Measurements from ENCODE around the gene CCDC106. TPM values are rescaled to one million over a fixed set of nuclear protein-coding genes. Genes with fewer than 3 reads are reported as not detected.

The CCDC106 gene
- total RNA-seq, 2 donors from 2014 or later = 2.6 to 4.8 TPM

- peaks cover 29% of the 10 kb centered on the region for H3K4me1 ChIP-seq
- no peak for DNase-seq
- intact Hi-C loops (cut with DNase I) = no loop called here
- no peaks in the 10 kb centered on the region for H3K36me3 ChIP-seq
- H3K4me3 ChIP-seq = peak overlapping the region; percentile 6
- H3K27ac ChIP-seq = peak overlapping the region; percentile 66
- no peaks in the 10 kb centered on the region for H3K27me3 ChIP-seq
- peak overlapping the region in 1 of 2 donors; percentile 99 for H3K9ac ChIP-seq (ENCODE audit: low read depth in 2 of 2, low read length in 2 of 2)
- no peaks in the 10 kb centered on the region for H3K9me3 ChIP-seq
- TF ChIP-seq, protein P1, sequence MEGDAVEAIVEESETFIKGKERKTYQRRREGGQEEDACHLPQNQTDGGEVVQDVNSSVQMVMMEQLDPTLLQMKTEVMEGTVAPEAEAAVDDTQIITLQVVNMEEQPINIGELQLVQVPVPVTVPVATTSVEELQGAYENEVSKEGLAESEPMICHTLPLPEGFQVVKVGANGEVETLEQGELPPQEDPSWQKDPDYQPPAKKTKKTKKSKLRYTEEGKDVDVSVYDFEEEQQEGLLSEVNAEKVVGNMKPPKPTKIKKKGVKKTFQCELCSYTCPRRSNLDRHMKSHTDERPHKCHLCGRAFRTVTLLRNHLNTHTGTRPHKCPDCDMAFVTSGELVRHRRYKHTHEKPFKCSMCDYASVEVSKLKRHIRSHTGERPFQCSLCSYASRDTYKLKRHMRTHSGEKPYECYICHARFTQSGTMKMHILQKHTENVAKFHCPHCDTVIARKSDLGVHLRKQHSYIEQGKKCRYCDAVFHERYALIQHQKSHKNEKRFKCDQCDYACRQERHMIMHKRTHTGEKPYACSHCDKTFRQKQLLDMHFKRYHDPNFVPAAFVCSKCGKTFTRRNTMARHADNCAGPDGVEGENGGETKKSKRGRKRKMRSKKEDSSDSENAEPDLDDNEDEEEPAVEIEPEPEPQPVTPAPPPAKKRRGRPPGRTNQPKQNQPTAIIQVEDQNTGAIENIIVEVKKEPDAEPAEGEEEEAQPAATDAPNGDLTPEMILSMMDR (IDR thresholded peaks at IDR 0.05) = no peak
Observed at GRCh38 chr19:55677572-55678028, 29.6 kb downstream of the CCDC106 start.

DNA sequence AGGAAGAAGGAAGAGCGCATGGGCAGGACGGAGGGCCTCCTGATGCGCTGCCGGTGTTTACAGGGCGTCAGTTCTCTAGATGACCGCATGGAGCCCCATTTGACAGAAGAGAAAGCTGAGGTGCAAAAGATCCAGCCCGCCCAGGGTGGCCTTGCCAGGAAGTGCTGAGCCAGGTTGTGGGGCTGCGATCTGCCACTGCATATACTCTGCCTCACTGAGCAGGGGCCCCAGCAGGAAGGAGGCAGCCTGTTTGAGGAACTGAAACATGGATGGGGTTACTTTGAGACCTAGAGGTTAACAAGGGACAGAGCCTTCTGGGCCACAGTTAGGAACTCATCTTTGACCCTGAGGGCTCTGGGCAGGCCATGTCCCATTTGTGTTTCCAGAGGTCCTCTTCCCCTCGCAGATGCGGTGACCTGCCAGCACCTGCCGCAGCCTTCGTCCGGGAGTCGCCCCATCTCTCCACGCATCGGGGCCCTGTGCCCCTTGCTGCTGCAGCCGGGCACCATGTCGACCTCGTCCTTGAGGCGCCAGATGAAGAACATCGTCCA, 30.2 kb downstream of the CCDC106 start:
- peaks cover 29% of the 10 kb centered on the region for H3K4me1 ChIP-seq
- DNase-seq = no peak
- no peaks in the 10 kb centered on the region for H3K36me3 ChIP-seq
- no peaks in the 10 kb centered on the region for H3K9me3 ChIP-seq
- H3K27me3 ChIP-seq = no peaks in the 10 kb centered on the region
- H3K9ac ChIP-seq (ENCODE audit: low read depth in 2 of 2, low read length in 2 of 2) = peak overlapping the region in 1 of 2 donors; percentile 99
- H3K27ac ChIP-seq = peak overlapping the region; percentile 66
- H3K4me3 ChIP-seq = no peak overlapping the region
- TF ChIP-seq, protein P1 (IDR thresholded peaks at IDR 0.05) = no peak
- intact Hi-C loops (cut with DNase I) = no loop called here

GRCh38 chr19:55679343-55680257, 31.6 kb downstream of the CCDC106 start:
- Histone ChIP-seq H3K27ac (no peak overlapping the region), H3K4me1 (peaks cover 31% of the 10 kb centered on the region), H3K27me3 (no peaks in the 10 kb centered on the region), H3K9me3 (no peaks in the 10 kb centered on the region), H3K36me3 (no peaks in the 10 kb centered on the region), H3K9ac (ENCODE audit: low read depth in 2 of 2, low read length in 2 of 2) (no peak overlapping the region), H3K4me3 (no peak overlapping the region)
- no peak for DNase-seq
- TF ChIP-seq, protein P1 (IDR thresholded peaks at IDR 0.05) = no peak
- intact Hi-C loops (cut with DNase I) = no loop called here

DNA sequence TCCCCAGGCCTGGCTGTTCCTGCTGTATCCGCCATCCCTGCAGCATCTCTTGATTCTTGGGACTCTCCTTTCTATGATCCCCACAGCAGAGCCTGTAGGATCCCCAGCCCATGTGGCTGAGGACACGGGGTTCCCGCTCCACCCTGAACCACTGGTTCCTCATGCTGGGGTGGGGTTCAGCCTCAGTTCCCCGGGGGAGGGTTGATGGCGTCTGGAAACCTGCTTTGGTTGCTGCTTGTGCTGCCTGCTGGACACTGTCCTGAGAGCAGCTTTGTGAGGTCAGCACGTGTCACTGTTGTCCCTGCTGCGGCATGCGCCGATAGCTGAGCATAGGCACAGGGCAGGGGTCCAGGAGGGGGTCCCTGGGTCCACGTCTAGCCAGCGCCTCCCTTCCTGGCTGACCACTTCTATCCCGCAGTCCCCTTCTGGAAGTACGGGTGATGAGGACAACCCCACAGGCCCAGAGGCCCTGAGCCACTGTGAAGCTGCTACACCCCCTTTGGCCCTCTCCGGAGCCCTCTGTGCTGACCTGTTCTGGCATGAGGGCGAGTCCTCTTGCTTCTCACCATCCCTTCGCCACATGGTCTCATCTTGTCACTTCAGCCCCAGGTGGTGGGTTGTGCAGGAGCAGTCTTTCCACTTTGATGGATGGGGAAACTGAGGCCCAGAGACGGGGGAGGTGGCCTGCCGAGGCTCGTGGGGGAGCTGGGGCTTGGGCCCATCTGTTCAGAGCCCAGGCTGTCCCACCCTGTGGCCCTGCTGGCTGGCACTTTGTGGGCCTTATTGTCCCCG, 32.5 kb downstream of the CCDC106 start:
- intact Hi-C loops (cut with DNase I) = no loop called here
- H3K4me1 ChIP-seq = peaks cover 40% of the 10 kb centered on the region
- no peak overlapping the region for H3K27ac ChIP-seq
- no peaks in the 10 kb centered on the region for H3K27me3 ChIP-seq
- peaks cover 3% of the 10 kb centered on the region for H3K36me3 ChIP-seq
- no peaks in the 10 kb centered on the region for H3K9me3 ChIP-seq
- DNase-seq = no peak
- no peak overlapping the region for H3K4me3 ChIP-seq
- TF ChIP-seq, protein P1 (IDR thresholded peaks at IDR 0.05) = no peak
- no peak overlapping the region for H3K9ac ChIP-seq (ENCODE audit: low read depth in 2 of 2, low read length in 2 of 2)
